Osteoblast (primary cell): ENCODE results near the gene RBM20. TPM values are rescaled to one million over a fixed set of nuclear protein-coding genes. Genes with fewer than 3 reads are reported as not detected.

Experiments
- DNase-seq: peaks from one replicate; pipeline ENCODE4 v3.0.0; 2011; ENCODE audit warnings: low spot score, mixed read lengths; ENCODE audit not compliant: insufficient read length; ENCODE audit errors: missing footprints
- H2AFZ ChIP-seq: 2 replicates; pipeline ENCODE4 v1.6.0; 2011; ENCODE audit warnings: mild to moderate bottlenecking, low read length
- H3K27ac ChIP-seq: 2 replicates; pipeline ENCODE4 v1.5.1; 2011; ENCODE audit warnings: mild to moderate bottlenecking, low read depth, low read length, moderate library complexity
- H3K27me3 ChIP-seq: 2 replicates; pipeline ENCODE4 v1.6.0; 2012; ENCODE audit warnings: mild to moderate bottlenecking, control low read depth, inconsistent platforms, low read length, moderate library complexity; ENCODE audit not compliant: insufficient read depth
- H3K36me3 ChIP-seq: 2 replicates; pipeline ENCODE4 v1.5.1; 2011; ENCODE audit warnings: mild to moderate bottlenecking, low read length, control low read depth, moderate library complexity; ENCODE audit not compliant: insufficient read depth
- H3K4me1 ChIP-seq: 2 replicates; pipeline ENCODE4 v1.5.1; 2011; ENCODE audit warnings: mild to moderate bottlenecking, low read length, control low read depth, moderate library complexity; ENCODE audit not compliant: insufficient read depth
- H3K4me2 ChIP-seq: 2 replicates; pipeline ENCODE4 v1.6.0; 2011; ENCODE audit warnings: mild to moderate bottlenecking, low read length; ENCODE audit not compliant: insufficient read depth
- H3K4me3 ChIP-seq: fragments of 200-600 bp; sonication (generic); 3 replicates; pipeline ENCODE4 v1.5.1; 2012; ENCODE audit warnings: mild to moderate bottlenecking, low read length, inconsistent platforms; ENCODE audit not compliant: insufficient read depth
- H3K79me2 ChIP-seq: 2 replicates; pipeline ENCODE4 v1.6.0; 2012; ENCODE audit warnings: mild to moderate bottlenecking, low read length, control low read depth, inconsistent platforms; ENCODE audit not compliant: insufficient read depth
- H3K9me3 ChIP-seq: 2 replicates; pipeline ENCODE4 v1.5.1; 2011; ENCODE audit warnings: low read depth, low read length, control low read depth
- H4K20me1 ChIP-seq: 2 replicates; pipeline ENCODE4 v1.6.0; 2012; ENCODE audit warnings: mild to moderate bottlenecking, low read length, control low read depth; ENCODE audit not compliant: insufficient read depth
- total RNA-seq: library from RNA; depleted of rRNA; stranded (reverse); fragments of >200 nt; gene quantifications from 2 replicates; pipeline ENCODE4 v1.2.3, GENCODE V29; 2012
- TF ChIP-seq, protein P1 (sequence below): IDR thresholded peaks from 2 replicates; pipeline ENCODE4 v1.5.1; 2011; ENCODE audit warnings: mild to moderate bottlenecking, low read depth, low read length, moderate library complexity; ENCODE audit errors: extremely low read depth

Gene RBM20
- total RNA-seq, 1 donor, result not detected

DNA sequence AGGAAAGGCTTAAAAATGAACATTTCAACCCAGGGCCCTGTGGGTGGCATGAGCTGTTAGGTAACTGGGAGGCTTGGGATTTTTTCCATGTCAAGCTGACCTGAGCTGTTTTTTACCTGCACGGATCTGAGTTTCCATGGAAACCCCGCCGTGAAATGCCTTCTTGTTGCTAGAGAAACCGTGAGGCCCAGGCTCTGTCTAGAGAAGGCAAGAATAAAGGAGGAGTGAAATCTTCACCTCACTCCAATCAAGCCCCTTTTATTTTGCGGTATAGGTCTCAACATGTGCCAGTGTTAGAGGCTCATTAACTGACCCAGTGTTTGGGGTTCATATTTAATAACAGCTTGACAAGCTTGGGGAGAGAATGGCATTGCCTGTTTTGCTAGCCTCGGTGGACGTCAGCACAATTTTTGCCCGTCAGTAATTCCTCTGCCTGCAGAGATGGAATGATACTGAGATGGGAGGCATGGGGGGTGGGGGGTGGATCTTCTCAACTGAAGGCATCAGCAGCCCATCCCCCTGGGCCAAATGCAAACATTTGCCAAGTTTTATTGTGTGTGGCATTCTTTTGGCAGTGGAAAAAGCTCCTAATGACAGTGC is 178.7 kb downstream of the RBM20 start:
- TF ChIP-seq, protein P1, sequence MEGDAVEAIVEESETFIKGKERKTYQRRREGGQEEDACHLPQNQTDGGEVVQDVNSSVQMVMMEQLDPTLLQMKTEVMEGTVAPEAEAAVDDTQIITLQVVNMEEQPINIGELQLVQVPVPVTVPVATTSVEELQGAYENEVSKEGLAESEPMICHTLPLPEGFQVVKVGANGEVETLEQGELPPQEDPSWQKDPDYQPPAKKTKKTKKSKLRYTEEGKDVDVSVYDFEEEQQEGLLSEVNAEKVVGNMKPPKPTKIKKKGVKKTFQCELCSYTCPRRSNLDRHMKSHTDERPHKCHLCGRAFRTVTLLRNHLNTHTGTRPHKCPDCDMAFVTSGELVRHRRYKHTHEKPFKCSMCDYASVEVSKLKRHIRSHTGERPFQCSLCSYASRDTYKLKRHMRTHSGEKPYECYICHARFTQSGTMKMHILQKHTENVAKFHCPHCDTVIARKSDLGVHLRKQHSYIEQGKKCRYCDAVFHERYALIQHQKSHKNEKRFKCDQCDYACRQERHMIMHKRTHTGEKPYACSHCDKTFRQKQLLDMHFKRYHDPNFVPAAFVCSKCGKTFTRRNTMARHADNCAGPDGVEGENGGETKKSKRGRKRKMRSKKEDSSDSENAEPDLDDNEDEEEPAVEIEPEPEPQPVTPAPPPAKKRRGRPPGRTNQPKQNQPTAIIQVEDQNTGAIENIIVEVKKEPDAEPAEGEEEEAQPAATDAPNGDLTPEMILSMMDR, result no peak
- H3K9me3 ChIP-seq, result no peaks in the 10 kb centered on the region
- H3K79me2 ChIP-seq, result no peaks in the 10 kb centered on the region
- no peak for DNase-seq
- no peak overlapping the region for H3K4me3 ChIP-seq
- no peaks in the 10 kb centered on the region for H3K36me3 ChIP-seq
- H2AFZ ChIP-seq, result no peak overlapping the region
- no peak overlapping the region for H3K27ac ChIP-seq
- peaks cover 13% of the 10 kb centered on the region for H3K4me1 ChIP-seq
- H4K20me1 ChIP-seq, result no peaks in the 10 kb centered on the region
- H3K4me2 ChIP-seq, result no peak overlapping the region
- peaks cover 15% of the 10 kb centered on the region for H3K27me3 ChIP-seq

DNA sequence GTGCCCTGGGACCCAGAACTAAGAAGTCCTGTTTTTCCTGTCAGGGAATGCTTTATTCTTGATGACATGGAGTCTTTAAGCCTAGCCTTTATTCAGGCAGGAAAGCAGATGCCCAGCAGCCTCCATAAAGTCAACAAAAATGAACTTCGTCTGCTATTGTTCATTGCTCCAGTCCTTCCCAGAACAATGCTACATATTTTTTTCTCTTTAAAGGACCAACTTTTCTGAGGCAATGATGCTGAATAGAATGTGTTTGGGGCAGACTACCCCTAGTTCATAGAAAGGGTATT is 180.0 kb downstream of the RBM20 start:
- Histone ChIP-seq H3K4me1 (peaks cover 13% of the 10 kb centered on the region), H3K4me3 (no peak overlapping the region), H3K9me3 (no peaks in the 10 kb centered on the region), H3K79me2 (no peaks in the 10 kb centered on the region), H3K27ac (no peak overlapping the region), H4K20me1 (no peaks in the 10 kb centered on the region), H2AFZ (no peak overlapping the region), H3K36me3 (no peaks in the 10 kb centered on the region), H3K27me3 (peaks cover 24% of the 10 kb centered on the region), H3K4me2 (no peak overlapping the region)
- DNase-seq, result no peak
- TF ChIP-seq, protein P1, result no peak

DNA sequence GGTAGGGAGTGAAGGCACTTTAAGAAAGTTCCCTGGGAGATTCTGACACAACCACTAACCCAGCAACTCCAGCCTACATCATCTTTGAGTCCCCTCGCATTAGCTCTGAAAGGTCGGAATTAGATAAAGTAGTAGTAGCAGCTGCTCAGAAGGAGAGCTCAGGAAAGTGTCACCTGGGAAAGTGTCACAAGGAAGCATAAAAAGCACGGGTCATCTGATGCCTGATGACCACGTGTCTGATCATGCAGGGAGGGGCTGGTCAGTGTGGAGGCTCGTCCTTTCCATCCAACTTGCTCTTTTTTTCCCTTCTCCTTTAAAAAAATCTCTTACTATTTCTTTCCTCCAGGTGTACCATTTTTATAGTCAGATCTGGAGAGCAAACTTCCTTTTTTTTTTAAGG is 180.5 kb downstream of the RBM20 start:
- H3K27me3 ChIP-seq, result peaks cover 24% of the 10 kb centered on the region
- no peak for DNase-seq

DNA sequence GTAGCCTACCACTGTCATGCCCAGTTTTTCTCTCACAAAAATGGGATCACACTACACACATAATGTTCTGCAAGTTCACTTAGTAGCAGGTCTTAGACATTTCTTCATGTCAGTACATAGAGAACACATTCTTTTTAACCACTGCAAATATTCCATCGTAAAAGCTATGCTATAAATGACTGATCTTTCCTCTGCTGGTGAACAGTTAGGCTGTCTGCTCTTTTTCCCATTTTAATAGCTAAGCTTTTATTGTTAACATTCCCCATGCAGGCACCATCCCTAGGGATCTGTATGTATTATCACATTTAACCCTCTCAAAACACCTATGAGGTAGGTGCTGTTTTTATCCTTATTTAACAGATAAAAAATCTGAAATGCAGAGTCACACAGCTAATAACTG is 181.4 kb downstream of the RBM20 start:
- Histone ChIP-seq H3K4me1 (peaks cover 6% of the 10 kb centered on the region), H3K4me2 (no peak overlapping the region), H2AFZ (no peak overlapping the region), H3K4me3 (no peak overlapping the region), H3K79me2 (no peaks in the 10 kb centered on the region), H3K9me3 (no peaks in the 10 kb centered on the region), H3K27ac (no peak overlapping the region), H4K20me1 (no peaks in the 10 kb centered on the region), H3K36me3 (no peaks in the 10 kb centered on the region), H3K27me3 (peaks cover 24% of the 10 kb centered on the region)
- TF ChIP-seq, protein P1, result no peak
- no peak for DNase-seq

More for the DNA sequence above, 180.5 kb downstream of the RBM20 start:
- Histone ChIP-seq H3K4me3 (no peak overlapping the region), H3K36me3 (no peaks in the 10 kb centered on the region), H3K4me1 (peaks cover 13% of the 10 kb centered on the region), H4K20me1 (no peaks in the 10 kb centered on the region), H3K9me3 (no peaks in the 10 kb centered on the region), H3K4me2 (no peak overlapping the region), H3K27ac (no peak overlapping the region), H2AFZ (no peak overlapping the region), H3K79me2 (no peaks in the 10 kb centered on the region)
- TF ChIP-seq, protein P1, result no peak
